SK-N-SH treated with all-trans-retinoic acid at 6 μM for 48 hours (cell line): ENCODE measurements around the gene IFT22.

ENCODE experiments used
- ATAC-seq: fragments of 200-7000 bp; cut with Tn5 transposase; 3 replicates; pipeline ENCODE4 v1.9.1; 2020; ENCODE audit warnings: mild to moderate bottlenecking, moderate library complexity
- ARNTL ChIP-seq: fragments of 450-650 bp; formaldehyde crosslinking; IDR thresholded peaks from 2 replicates; pipeline ENCODE4 v1.5.0; 2020; ENCODE audit warnings: low read depth, mild to moderate bottlenecking, moderate library complexity, borderline replicate concordance
- CSDC2 ChIP-seq: fragments of 250-450 bp; sonication (Bioruptor Pico); IDR thresholded peaks from 2 replicates; pipeline ENCODE4 v1.5.0; 2020; ENCODE audit warnings: mild to moderate bottlenecking, moderate library complexity
- CSRNP3 ChIP-seq: fragments of 250-450 bp; sonication (Bioruptor Pico); IDR thresholded peaks from 2 replicates; pipeline ENCODE4 v1.5.1; 2021; ENCODE audit warnings: mild to moderate bottlenecking, moderate library complexity
- ESRRG ChIP-seq: fragments of 250-450 bp; sonication (Bioruptor Pico); IDR thresholded peaks from 2 replicates; pipeline ENCODE4 v1.6.1; 2021; ENCODE audit warnings: mild to moderate bottlenecking
- ISL1 ChIP-seq: fragments of 250-450 bp; sonication (Bioruptor Pico); IDR thresholded peaks from 2 replicates; pipeline ENCODE4 v2.1.2; 2022; ENCODE audit warnings: mild to moderate bottlenecking, moderate library complexity
- OSR1 ChIP-seq: fragments of 250-450 bp; sonication (Bioruptor Pico); IDR thresholded peaks from 2 replicates; pipeline ENCODE4 v1.8.0; 2022; ENCODE audit warnings: moderate library complexity, mild to moderate bottlenecking, inconsistent platforms
- PATZ1 ChIP-seq: fragments of 250-450 bp; sonication (Bioruptor Pico); IDR thresholded peaks from 2 replicates; pipeline ENCODE4 v1.8.0; 2020; ENCODE audit warnings: mild to moderate bottlenecking, moderate library complexity, borderline replicate concordance
- POU6F1 ChIP-seq: fragments of 250-450 bp; sonication (Bioruptor Pico); IDR thresholded peaks from 2 replicates; pipeline ENCODE4 v1.8.0; 2021; ENCODE audit warnings: low read depth, mild to moderate bottlenecking, moderate library complexity, borderline replicate concordance
- PPARA ChIP-seq: fragments of 250-450 bp; sonication (Bioruptor Pico); IDR thresholded peaks from 2 replicates; pipeline ENCODE4 v1.5.0; 2020; ENCODE audit warnings: mild to moderate bottlenecking, borderline replicate concordance
- SNAI2 ChIP-seq: fragments of 250-450 bp; sonication (Bioruptor Pico); IDR thresholded peaks from 2 replicates; pipeline ENCODE4 v1.5.0; 2020; ENCODE audit warnings: mild to moderate bottlenecking, moderate library complexity
- TCF4 ChIP-seq: fragments of 250-450 bp; sonication (Bioruptor Pico); IDR thresholded peaks from 2 replicates; pipeline ENCODE4 v1.8.0; 2021; ENCODE audit warnings: mild to moderate bottlenecking, moderate library complexity, borderline replicate concordance
- TOX ChIP-seq: fragments of 250-450 bp; sonication (Bioruptor Pico); IDR thresholded peaks from 2 replicates; pipeline ENCODE4 v1.8.0; 2021; ENCODE audit warnings: mild to moderate bottlenecking, moderate library complexity, borderline replicate concordance
- TSHZ2 ChIP-seq: fragments of 250-450 bp; sonication (Bioruptor Pico); IDR thresholded peaks from 2 replicates; pipeline ENCODE4 v1.5.0; 2020; ENCODE audit warnings: mild to moderate bottlenecking, moderate library complexity
- ZC3H10 ChIP-seq: fragments of 250-450 bp; sonication (Bioruptor Pico); IDR thresholded peaks from 2 replicates; pipeline ENCODE4 v1.5.1; 2021; ENCODE audit warnings: mild to moderate bottlenecking, moderate library complexity
- ZFP3 ChIP-seq: fragments of 250-450 bp; sonication (Bioruptor Pico); IDR thresholded peaks from 2 replicates; pipeline ENCODE4 v1.5.0; 2020; ENCODE audit warnings: mild to moderate bottlenecking, moderate library complexity
- ZNF565 ChIP-seq: fragments of 450-650 bp; formaldehyde crosslinking; conservative IDR thresholded peaks from 2 replicates; pipeline ENCODE4 v1.5.0; 2020; ENCODE audit warnings: low read depth, mild to moderate bottlenecking, moderate library complexity
- ZNF70 ChIP-seq: fragments of 450-650 bp; formaldehyde crosslinking; IDR thresholded peaks from 2 replicates; pipeline ENCODE4 v1.5.0; 2020; ENCODE audit warnings: mild to moderate bottlenecking, moderate library complexity
- ZNF8 ChIP-seq: fragments of 450-650 bp; formaldehyde crosslinking; IDR thresholded peaks from 2 replicates; pipeline ENCODE4 v1.5.0; 2020; ENCODE audit warnings: mild to moderate bottlenecking, moderate library complexity

Gene IFT22

GRCh38 chr7:101342892-101343291 is 21.3 kb upstream of the IFT22 start:
- TF ChIP-seq OSR1 (CRISPR knock-in tag) = no peak
- TF ChIP-seq TCF4 (CRISPR knock-in tag) = no peak
- TF ChIP-seq ESRRG = no peak
- no peak for TF ChIP-seq TOX (CRISPR knock-in tag)
- TF ChIP-seq ZFP3 (CRISPR knock-in tag) = no peak
- TF ChIP-seq ZC3H10 (CRISPR knock-in tag) = no peak
- TF ChIP-seq TSHZ2 (CRISPR knock-in tag) = no peak
- no peak for TF ChIP-seq CSDC2 (CRISPR knock-in tag)
- TF ChIP-seq PATZ1 = no peak
- TF ChIP-seq ISL1 = no peak
- TF ChIP-seq SNAI2 (CRISPR knock-in tag) = no peak
- no peak for TF ChIP-seq ARNTL
- TF ChIP-seq CSRNP3 (CRISPR knock-in tag) = no peak
- no peak for TF ChIP-seq PPARA (CRISPR knock-in tag)
- TF ChIP-seq ZNF70 (CRISPR knock-in tag) = no peak
- TF ChIP-seq ZNF565 (CRISPR knock-in tag) = no peak
- TF ChIP-seq ZNF8 (CRISPR knock-in tag) = no peak
- TF ChIP-seq POU6F1 = no peak
- TF ChIP-seq, all 23 proteins: peak for 0
- ATAC-seq = no peak

- ATAC-seq = no peak; the same call in 2 of the 3 replicates
Measured at GRCh38 chr7:101340379-101340778, 18.8 kb upstream of the IFT22 start.

More at GRCh38 chr7:101340379-101340778, 18.8 kb upstream of the IFT22 start:
- TF ChIP-seq TCF4 (CRISPR knock-in tag) = no peak
- TF ChIP-seq TSHZ2 (CRISPR knock-in tag) = no peak
- no peak for TF ChIP-seq TOX (CRISPR knock-in tag)
